Measurements from ENCODE around the gene ARFRP1. TPM values are rescaled to one million over a fixed set of nuclear protein-coding genes. Genes with fewer than 3 reads are reported as not detected.

ARFRP1 gene
- total and polyA plus RNA-seq, 2 of the 4 experiments (the other 2 are of a cell fraction), result 25.3 to 36.6 TPM

GRCh38 chr20:63704749-63705117 lies 3.0 kb downstream of the ARFRP1 start:
- no peak overlapping the region for H4K91ac ChIP-seq (ENCODE audit: insufficient read depth, low read depth, low read length)
- no peak for ATAC-seq (ENCODE audit: low read depth)
- H3K23ac ChIP-seq (ENCODE audit: low read depth, low read length), result no peak overlapping the region
- H3K14ac ChIP-seq (replicated peaks; ENCODE audit: low read depth, low read length), result no peak overlapping the region
- intact Hi-C loops (cut with micrococcal nuclease), result no loop called here
- H3K79me1 ChIP-seq (ENCODE audit: low read depth in 1 of 2, low read length in 2 of 2), result peaks cover 19 to 81% of the 10 kb centered on the region in 2 experiments
- no peak overlapping the region for H2BK15ac ChIP-seq (ENCODE audit: low read depth, low read length)
- H2AFZ ChIP-seq (replicated peaks; ENCODE audit: low read length, poor library complexity), result no peak overlapping the region
- H2AK9ac ChIP-seq (replicated peaks; ENCODE audit: low read depth, low read length, poor library complexity), result peak overlapping the region; percentile 37
- no peak overlapping the region for H2BK120ac ChIP-seq (ENCODE audit: low read depth, low read length)
- ChIA-PET CTCF (no interaction called here), POLR2A (ENCODE audit: unreplicated experiment) (no interaction called here)
- H3K9me1 ChIP-seq (ENCODE audit: insufficient read depth, low read length), result no peaks in the 10 kb centered on the region
- in situ Hi-C loops (cut with MboI; ENCODE audit: low sequenced_read_pairs), result loop anchor here (10.0 kb wide), 1 partner anchor 160 kb away; the partner anchor contains the start of genes ABHD16B and TPD52L2
- H3K4me1 ChIP-seq (ENCODE audit: control insufficient read depth, insufficient read depth, low read length), result peaks cover 12% of the 10 kb centered on the region
- no peak overlapping the region for H3K27ac ChIP-seq (ENCODE audit: insufficient read depth, low read length)
- no peak for DNase-seq
- H3K56ac ChIP-seq (ENCODE audit: extremely low read depth, insufficient read depth, low read length), result no peak overlapping the region
- H4K20me1 ChIP-seq (ENCODE audit: insufficient read depth, low read length), result no peaks in the 10 kb centered on the region; the same call in 1 of the 2 replicates
- no peak overlapping the region for H2BK20ac ChIP-seq (ENCODE audit: low read depth, low read length)
- no peak overlapping the region for H4K8ac ChIP-seq (ENCODE audit: low read depth in 2 of 2, low read length in 2 of 2)
- no peaks in the 10 kb centered on the region for H3K27me3 ChIP-seq (ENCODE audit: control insufficient read depth, insufficient read depth, low read length)
- no peak overlapping the region for H3K9ac ChIP-seq (ENCODE audit: low read depth, low read length)
- 81% methylated on average over 6 of the region's 6 CpGs; no CpG with 5 or more reads in 1 of the 2 experiments for WGBS, 2 experiments (ENCODE audit: extremely low coverage in 2 of 2, insufficient read length in 1 of 2)
- dilution Hi-C loops (cut with HindIII; ENCODE audit: low sequenced_read_pairs, unreplicated experiment), result no loop called here
- H3K18ac ChIP-seq (ENCODE audit: low read depth, low read length), result no peak overlapping the region
- no peak overlapping the region for H3K4ac ChIP-seq (ENCODE audit: low read depth, low read length)
- no peaks in the 10 kb centered on the region for H3K9me3 ChIP-seq (ENCODE audit: control insufficient read depth, insufficient read depth, low read length)
- peaks cover 33% of the 10 kb centered on the region for H3K36me3 ChIP-seq (ENCODE audit: control insufficient read depth, insufficient read depth, low read length)
- H4K5ac ChIP-seq (ENCODE audit: low read depth, low read length), result no peak overlapping the region
- no peak overlapping the region for H3K4me2 ChIP-seq (ENCODE audit: low read depth, low read length)
- TF ChIP-seq RAD21 (IDR thresholded peaks at IDR 0.05; ENCODE audit: low read length) (no peak), ELK1 (IDR thresholded peaks at IDR 0.05; ENCODE audit: borderline replicate concordance, low read depth, low read length) (no peak), CEBPB (IDR thresholded peaks at IDR 0.05; ENCODE audit: low read depth, low read length) (no peak), USF2 (IDR thresholded peaks at IDR 0.05; ENCODE audit: low read depth, low read length) (no peak), MXI1 (IDR thresholded peaks at IDR 0.05; ENCODE audit: borderline replicate concordance, low read depth, low read length) (no peak), FOS (IDR thresholded peaks at IDR 0.05; ENCODE audit: low read depth, low read length) (no peak), NFE2L2 (IDR thresholded peaks at IDR 0.05; ENCODE audit: low read depth, low read length) (no peak), SMC3 (IDR thresholded peaks at IDR 0.05; ENCODE audit: low read depth, low read length) (no peak), RCOR1 (IDR thresholded peaks at IDR 0.05; ENCODE audit: insufficient replicate concordance, low read length) (no peak), RFX5 (IDR thresholded peaks at IDR 0.05; ENCODE audit: low read depth, low read length) (no peak), CTCF (conservative IDR thresholded peaks at IDR 0.05; ENCODE audit: low read depth, low read length) (no peak)
- H2BK5ac ChIP-seq (ENCODE audit: low read depth, low read length, poor library complexity, severe bottlenecking), result no peak overlapping the region
- BruUV-seq (replicated peaks), result no TSS peak
- H2AK5ac ChIP-seq (ENCODE audit: low read depth, low read length), result no peak overlapping the region
- H3K4me3 ChIP-seq (ENCODE audit: insufficient read depth, low read depth, low read length), result no peak overlapping the region
